ENCODE results near the gene ALX4.
A peak's percentile ranks its signal among the peaks of the same experiment; 100 is the strongest.

Gene ALX4

DNA sequence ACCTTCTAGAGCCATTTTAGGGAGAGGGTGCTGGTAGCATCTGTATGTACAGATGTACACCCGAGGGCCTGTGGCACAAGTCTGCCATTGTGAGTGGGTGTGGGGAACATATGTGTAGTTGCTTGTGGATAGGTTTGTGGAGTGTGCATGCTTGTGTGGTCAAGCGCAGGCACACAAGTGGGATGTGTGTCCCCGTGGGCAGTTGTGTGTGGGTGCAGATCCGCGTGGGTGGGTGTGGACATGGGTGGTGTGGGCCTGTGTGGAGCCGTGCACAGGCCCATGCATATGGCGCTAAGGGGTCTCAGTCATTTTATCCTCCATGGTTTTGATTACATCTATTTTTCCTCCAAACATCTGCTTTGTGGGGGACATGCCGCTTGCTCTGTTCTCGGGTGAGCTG, 28.8 kb downstream of the ALX4 start:
- TF ChIP-seq ZFHX2 (tag by site-specific recombination; conservative IDR thresholded peaks at IDR 0.05) (peak; percentile 76), ZNF610 (tag by site-specific recombination; IDR thresholded peaks at IDR 0.05; ENCODE audit: borderline replicate concordance) (no peak), EGR2 (tag by site-specific recombination; IDR thresholded peaks at IDR 0.05; ENCODE audit: low read depth) (peak; percentile 74)
- CTCF ChIA-PET: interaction anchor here (0.7 kb wide), 1 partner anchor 17 kb away, joined by 4 read pairs; no protein-coding TSS in a partner anchor
- H3K27ac ChIP-seq (ENCODE audit: extremely low read depth, low read depth, low read length): no peak overlapping the region
- H3K4me3 ChIP-seq (ENCODE audit: low read depth, low read length): no peak overlapping the region
- H3K36me3 ChIP-seq (ENCODE audit: control insufficient read depth in 2 of 2, insufficient read depth in 1 of 2, low read length in 2 of 2): peaks cover 0 to 4% of the 10 kb centered on the region in 2 experiments; a peak in 1 of 3 replicates
- H3K4me1 ChIP-seq (ENCODE audit: control insufficient read depth, insufficient read depth, low read length): no peaks in the 10 kb centered on the region
- H3K9me3 ChIP-seq (ENCODE audit: control insufficient read depth, insufficient read depth, low read depth, low read length): no peaks in the 10 kb centered on the region
- POLR2A ChIA-PET: no interaction called here

DNA sequence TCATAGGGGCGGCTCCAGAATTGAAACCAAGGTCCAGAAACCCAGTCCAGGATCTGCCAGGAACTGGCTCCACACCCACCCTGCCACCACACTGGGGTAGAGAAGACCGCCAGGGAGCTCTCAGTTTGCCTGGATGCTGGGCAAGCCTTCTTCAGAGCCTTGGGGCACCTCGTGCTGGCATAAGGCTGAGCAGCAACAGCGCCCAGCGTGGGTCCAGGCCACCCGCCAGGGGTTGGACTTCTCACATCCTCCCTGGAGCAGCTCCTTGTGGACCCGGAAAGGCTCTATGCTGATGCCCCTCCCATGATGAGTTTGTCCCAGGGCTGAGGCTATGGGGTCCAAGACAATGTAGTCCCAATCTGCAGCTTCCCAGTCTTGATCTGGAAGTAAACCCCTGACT, 29.7 kb downstream of the ALX4 start:
- ChIA-PET POLR2A (no interaction called here), CTCF (interaction anchor here (0.7 kb wide), 1 partner anchor 18 kb away, joined by 4 read pairs; no protein-coding TSS in a partner anchor)
- Histone ChIP-seq H3K27ac (ENCODE audit: extremely low read depth, low read depth, low read length) (no peak overlapping the region), H3K4me1 (ENCODE audit: control insufficient read depth, insufficient read depth, low read length) (no peaks in the 10 kb centered on the region), H3K9me3 (ENCODE audit: control insufficient read depth, insufficient read depth, low read depth, low read length) (no peaks in the 10 kb centered on the region), H3K36me3 (ENCODE audit: control insufficient read depth in 2 of 2, insufficient read depth in 1 of 2, low read length in 2 of 2) (peaks cover 0 to 6% of the 10 kb centered on the region in 2 experiments; a peak in 1 of 3 replicates), H3K4me3 (ENCODE audit: low read depth, low read length) (no peak overlapping the region)
- TF ChIP-seq ZNF169 (tag by site-specific recombination; IDR thresholded peaks at IDR 0.05) (no peak), ZNF184 (tag by site-specific recombination; IDR thresholded peaks at IDR 0.05) (no peak), TRIM28 (IDR thresholded peaks at IDR 0.05; ENCODE audit: borderline replicate concordance, low read length) (no peak), ZNF670 (tag by site-specific recombination; IDR thresholded peaks at IDR 0.05; ENCODE audit: low read depth) (no peak), ZSCAN16 (tag by site-specific recombination; IDR thresholded peaks at IDR 0.05) (no peak), ZNF768 (tag by site-specific recombination; IDR thresholded peaks at IDR 0.05) (no peak), ZNF791 (tag by site-specific recombination; IDR thresholded peaks at IDR 0.05) (no peak), KLF16 (tag by site-specific recombination; IDR thresholded peaks at IDR 0.05) (no peak), ZNF121 (tag by site-specific recombination; IDR thresholded peaks at IDR 0.05) (no peak), ZNF404 (tag by site-specific recombination; IDR thresholded peaks at IDR 0.05) (no peak), ZNF416 (tag by site-specific recombination; IDR thresholded peaks at IDR 0.05) (no peak)
- TF ChIP-seq, protein P1, sequence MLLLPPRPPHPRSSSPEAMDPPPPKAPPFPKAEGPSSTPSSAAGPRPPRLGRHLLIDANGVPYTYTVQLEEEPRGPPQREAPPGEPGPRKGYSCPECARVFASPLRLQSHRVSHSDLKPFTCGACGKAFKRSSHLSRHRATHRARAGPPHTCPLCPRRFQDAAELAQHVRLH (tag by site-specific recombination; IDR thresholded peaks at IDR 0.05): no peak

DNA sequence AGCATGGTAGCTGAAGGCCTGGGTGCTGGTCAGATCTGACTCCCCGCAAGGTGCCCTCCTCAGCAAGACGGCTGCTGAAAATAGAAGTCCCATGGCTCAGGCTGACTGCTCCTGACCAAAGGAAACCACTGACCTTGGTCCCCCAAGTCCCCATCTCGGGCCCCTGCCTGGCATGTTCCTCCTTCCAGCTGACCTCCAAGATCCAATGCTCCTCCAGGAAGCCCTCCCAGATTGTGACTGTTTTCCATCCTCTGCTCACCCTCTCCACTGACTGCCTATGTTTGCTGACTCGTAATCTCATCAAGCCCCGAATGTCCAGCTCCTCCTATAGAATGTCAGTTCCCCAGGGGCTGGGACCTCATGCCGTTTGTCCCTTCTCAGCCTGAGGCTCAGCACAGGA, 30.5 kb downstream of the ALX4 start:
- POLR2A ChIA-PET: no interaction called here
- H3K4me1 ChIP-seq (ENCODE audit: control insufficient read depth, insufficient read depth, low read length): no peaks in the 10 kb centered on the region
- H3K27ac ChIP-seq (ENCODE audit: extremely low read depth, low read depth, low read length): no peak overlapping the region
- CTCF ChIA-PET: no interaction called here
- H3K9me3 ChIP-seq (ENCODE audit: control insufficient read depth, insufficient read depth, low read depth, low read length): no peaks in the 10 kb centered on the region
- H3K4me3 ChIP-seq (ENCODE audit: low read depth, low read length): no peak overlapping the region
- H3K36me3 ChIP-seq (ENCODE audit: control insufficient read depth in 2 of 2, insufficient read depth in 1 of 2, low read length in 2 of 2): peaks cover 0 to 13% of the 10 kb centered on the region in 2 experiments; a peak in 1 of 3 replicates
- TF ChIP-seq ZNF610 (tag by site-specific recombination; IDR thresholded peaks at IDR 0.05; ENCODE audit: borderline replicate concordance) (no peak), EGR2 (tag by site-specific recombination; IDR thresholded peaks at IDR 0.05; ENCODE audit: low read depth) (no peak), ZNF335 (tag by site-specific recombination; conservative IDR thresholded peaks at IDR 0.05) (no peak), ZBTB20 (tag by site-specific recombination; IDR thresholded peaks at IDR 0.05) (no peak), ZNF274 (IDR thresholded peaks at IDR 0.05; ENCODE audit: low read length) (no peak), ZNF274 (tag by site-specific recombination; IDR thresholded peaks at IDR 0.05; ENCODE audit: borderline replicate concordance) (no peak), ZNF585B (tag by site-specific recombination; IDR thresholded peaks at IDR 0.05) (no peak), ZSCAN30 (tag by site-specific recombination; IDR thresholded peaks at IDR 0.05) (no peak), ZNF48 (tag by site-specific recombination; IDR thresholded peaks at IDR 0.05) (no peak)
- TF ChIP-seq, protein P2, sequence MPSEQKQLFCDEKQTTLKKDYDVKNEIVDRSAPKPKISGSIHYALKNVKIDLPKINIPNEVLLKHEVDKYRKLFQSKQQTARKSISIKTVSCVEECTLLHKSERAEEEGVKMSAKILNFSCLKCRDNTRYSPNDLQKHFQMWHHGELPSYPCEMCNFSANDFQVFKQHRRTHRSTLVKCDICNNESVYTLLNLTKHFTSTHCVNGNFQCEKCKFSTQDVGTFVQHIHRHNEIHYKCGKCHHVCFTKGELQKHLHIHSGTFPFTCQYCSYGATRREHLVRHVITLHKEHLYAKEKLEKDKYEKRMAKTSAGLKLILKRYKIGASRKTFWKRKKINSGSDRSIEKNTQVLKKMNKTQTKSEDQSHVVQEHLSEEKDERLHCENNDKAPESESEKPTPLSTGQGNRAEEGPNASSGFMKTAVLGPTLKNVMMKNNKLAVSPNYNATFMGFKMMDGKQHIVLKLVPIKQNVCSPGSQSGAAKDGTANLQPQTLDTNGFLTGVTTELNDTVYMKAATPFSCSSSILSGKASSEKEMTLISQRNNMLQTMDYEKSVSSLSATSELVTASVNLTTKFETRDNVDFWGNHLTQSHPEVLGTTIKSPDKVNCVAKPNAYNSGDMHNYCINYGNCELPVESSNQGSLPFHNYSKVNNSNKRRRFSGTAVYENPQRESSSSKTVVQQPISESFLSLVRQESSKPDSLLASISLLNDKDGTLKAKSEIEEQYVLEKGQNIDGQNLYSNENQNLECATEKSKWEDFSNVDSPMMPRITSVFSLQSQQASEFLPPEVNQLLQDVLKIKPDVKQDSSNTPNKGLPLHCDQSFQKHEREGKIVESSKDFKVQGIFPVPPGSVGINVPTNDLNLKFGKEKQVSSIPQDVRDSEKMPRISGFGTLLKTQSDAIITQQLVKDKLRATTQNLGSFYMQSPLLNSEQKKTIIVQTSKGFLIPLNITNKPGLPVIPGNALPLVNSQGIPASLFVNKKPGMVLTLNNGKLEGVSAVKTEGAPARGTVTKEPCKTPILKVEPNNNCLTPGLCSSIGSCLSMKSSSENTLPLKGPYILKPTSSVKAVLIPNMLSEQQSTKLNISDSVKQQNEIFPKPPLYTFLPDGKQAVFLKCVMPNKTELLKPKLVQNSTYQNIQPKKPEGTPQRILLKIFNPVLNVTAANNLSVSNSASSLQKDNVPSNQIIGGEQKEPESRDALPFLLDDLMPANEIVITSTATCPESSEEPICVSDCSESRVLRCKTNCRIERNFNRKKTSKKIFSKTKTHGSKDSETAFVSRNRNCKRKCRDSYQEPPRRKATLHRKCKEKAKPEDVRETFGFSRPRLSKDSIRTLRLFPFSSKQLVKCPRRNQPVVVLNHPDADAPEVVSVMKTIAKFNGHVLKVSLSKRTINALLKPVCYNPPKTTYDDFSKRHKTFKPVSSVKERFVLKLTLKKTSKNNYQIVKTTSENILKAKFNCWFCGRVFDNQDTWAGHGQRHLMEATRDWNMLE (tag by site-specific recombination; conservative IDR thresholded peaks at IDR 0.05; ENCODE audit: low read depth): no peak
